CD4-positive, alpha-beta T cell treated with Interleukin-10 for 1 hour (primary cell): Measurements from ENCODE around the gene TBX19.

Experiments used
- DNase-seq: peaks from one replicate; pipeline ENCODE4 v3.0.0-alpha.2; 2020

The TBX19 gene

DNA sequence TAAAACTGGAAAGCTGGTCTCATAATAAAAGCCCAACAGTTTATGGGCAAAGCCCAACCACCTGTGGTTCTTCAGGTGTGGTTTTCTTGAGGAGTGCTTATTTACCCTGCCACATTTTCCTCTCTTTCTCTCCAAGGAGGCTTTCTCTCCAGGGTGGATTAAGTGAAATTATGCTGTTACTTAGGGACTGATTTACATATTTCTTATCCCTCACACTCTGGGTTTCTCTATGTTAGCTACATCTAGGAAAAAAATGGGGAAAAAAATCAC, 4.8 kb downstream of the TBX19 start:
- DNase-seq: no peak

DNA sequence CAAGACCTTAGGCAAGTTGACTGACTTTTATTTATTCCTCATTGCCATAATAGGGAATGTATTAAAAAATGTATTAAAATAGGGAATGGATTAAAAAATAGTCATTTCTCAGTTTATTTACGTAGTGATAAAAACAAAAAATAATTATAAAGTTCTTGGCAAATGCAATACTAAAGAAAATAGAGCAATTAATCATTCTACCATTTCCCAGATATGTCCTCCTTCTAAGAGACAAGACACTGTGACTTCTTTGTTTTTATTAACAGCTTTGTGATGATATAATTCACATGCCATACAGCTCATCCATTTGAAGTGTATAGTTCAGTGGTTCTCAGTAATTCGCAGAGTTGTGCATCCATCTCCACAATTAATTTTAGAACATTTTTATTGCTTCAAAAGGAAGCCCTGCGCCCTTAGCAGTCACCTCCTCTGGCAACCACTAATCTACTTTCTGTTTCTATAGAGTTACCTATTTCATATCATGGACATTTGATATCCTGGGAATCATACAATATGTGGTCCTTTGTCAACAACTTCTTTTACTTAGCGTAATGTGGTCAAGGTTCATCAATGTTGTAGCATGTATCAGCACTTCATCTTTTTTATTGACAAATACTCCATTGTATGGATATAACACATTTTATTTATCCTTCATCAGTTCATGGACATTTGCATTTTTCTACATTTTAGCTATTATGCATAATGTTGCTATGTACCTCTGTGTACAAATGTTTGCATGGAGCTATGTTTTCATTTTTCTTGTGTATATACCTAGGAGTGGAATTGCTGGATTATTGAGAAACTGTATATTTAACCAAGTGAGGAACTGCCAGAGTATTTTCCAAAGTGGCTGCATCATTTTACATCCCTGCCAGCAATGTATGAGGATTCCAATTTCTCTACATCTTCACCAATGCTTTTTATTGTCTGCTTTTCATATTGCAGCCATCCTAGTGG, 5.6 kb downstream of the TBX19 start:
- no peak for DNase-seq

DNA sequence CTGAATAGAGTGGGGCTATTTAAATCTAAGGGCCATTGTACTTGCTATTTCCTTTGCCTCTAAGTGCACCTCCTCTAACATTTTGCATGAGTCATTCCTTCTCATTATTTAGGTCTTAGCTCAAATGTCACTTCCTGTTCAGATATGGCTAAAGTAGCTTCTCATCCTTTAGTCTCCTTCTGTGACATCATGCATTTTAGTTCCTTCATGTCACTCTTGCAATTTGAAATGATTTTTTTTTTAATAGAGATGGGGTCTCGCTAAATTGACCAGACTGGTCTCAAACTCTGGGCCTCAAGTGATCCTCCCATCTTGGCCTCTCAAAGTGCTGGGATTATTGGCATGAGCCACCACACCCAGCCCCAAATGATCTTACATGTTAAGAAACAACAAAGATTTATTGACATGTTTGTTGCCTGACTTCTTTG, 6.6 kb downstream of the TBX19 start:
- DNase-seq: no peak

DNA sequence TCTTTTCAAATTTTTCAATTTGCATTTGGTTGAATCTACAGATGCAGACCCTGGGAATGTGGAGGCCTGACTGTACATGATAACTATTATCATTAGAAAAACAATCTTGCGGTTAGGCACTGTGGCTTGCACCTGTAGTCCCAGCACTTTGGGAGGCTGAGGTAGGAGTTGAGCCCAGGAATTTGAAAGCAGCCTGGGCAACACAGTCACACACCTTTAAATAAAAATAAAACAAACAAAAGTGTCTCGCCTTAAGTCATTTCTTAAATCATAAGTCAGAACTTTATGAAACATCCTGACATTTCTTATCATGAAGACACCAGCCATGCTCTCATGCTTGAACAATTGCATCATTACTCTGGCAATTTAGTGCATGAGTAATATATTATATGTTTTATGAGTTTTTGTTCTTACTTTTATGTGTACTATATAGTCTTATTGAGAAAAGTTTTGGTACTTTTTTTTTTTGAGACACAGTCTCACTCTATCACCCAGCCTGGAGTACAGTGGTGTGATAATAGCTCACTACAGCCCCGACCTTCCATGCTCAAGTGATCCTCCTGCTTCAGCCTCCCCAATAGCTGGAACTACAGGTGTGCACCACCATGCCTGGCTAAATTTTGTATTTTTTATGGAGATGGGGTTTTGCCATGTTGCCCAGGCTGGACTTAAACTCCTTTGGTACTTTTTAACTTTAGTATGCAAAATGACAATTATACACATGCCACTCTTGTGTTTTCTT, 7.8 kb downstream of the TBX19 start:
- no peak for DNase-seq

DNA sequence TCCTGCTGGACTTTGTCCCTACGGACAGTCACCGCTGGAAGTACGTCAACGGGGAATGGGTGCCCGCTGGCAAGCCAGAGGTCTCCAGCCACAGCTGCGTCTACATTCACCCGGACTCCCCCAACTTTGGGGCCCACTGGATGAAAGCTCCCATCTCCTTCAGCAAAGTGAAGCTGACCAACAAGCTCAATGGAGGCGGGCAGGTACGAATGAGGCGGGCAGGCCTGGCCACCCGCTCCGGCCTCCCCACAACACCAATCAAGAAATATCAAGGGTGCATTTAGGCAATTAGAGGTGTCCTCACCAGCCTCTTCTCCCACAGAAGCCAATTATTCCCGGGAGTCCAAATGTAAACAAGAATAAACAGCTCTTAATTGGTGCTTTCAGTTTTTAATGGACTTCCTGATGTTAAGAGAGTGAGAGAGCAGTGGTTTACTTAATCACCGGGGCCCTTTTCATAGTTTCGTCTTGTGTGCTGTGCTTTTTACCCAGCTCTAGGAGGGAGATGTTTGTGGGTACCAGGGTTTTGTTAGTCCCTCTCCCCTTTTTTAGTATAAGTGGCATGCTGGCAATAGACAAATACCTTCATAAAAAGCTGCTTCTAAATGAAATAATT, 10.7 kb downstream of the TBX19 start:
- DNase-seq: no peak

DNA sequence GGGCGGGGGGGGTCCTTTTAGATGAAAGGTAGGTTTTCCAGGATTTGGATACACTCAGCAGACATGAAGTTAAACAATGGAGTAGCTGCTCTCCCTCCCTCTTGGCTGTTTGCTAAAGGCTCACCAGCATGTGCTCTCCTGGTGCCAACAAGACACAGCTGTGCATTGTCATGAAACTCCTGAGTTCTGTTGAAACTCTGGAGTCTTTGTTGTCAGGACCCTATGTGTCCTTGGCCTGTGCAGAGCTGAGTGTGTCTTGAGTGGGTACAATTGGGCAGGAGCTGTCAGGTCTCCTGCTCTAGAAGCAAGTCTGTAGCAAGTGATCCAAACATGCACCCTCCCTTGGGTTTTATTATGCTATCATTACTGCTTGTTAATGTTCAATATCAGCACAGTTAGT, 12.7 kb downstream of the TBX19 start:
- no peak for DNase-seq

DNA sequence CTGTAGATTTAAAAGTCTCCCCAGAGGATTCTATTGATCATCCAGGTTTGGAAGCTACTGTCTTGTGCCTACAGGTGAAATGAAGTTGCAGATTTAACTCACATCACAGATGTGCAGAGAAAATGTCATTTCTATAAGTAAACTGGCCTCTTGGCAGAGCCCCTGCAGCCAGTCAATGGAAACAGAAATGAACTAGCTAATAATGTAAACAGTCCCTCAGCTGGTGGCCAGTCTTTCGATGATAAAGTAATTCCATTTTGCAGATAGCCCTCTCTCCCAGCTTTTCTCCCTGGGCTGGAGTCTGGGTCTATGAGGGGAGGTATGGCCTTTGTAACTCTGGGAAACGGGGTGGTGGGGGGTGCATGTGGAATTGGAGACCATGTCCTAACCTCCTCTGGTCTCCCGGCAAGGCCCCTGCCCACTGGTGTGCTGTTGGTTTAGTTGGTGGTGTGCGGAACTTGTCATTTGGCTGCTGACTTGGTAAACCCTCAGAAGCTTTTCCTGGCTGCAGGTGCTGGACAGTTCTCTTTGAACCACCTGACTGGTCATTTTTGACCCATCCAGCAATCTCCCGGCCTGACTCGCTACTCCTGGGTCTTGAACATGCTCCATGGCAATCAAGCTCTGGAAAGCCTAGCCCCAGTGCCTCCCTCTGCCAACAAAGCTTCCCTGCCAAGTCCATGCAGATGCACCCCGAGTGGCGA, 14.9 kb downstream of the TBX19 start:
- no peak for DNase-seq

DNA sequence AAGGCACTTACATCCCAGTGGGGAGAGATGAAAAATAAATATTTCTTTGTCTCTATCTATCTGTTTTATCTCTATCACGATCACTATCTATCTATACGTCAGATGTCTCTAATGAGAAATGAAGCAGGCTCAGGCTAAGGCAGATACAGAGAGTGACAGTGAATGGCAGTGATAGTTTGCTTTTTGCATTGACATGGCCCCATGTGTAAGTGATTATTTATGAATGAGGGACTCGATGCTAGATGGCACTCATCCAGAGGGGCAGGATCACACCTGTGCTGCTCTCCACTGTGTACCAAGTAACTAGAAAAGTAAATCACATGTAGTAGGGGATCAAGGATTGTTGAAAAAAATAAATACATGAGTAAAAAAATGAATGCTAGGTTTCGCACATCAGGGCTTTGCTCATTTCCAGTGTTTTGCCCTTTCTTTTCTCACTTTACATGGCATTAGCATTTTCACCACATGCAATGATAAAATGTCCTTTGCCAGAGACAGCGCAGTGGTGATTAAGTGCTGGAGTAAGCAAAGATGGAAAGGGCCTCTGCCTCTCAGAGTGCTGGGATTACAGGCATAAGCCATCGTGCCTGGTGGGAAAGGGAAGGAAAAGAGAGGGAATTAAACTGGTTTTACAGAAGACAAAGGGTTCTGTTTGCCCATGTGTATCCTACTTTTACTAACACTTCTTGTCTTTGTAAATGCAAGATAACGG, 16.5 kb downstream of the TBX19 start:
- no peak for DNase-seq

DNA sequence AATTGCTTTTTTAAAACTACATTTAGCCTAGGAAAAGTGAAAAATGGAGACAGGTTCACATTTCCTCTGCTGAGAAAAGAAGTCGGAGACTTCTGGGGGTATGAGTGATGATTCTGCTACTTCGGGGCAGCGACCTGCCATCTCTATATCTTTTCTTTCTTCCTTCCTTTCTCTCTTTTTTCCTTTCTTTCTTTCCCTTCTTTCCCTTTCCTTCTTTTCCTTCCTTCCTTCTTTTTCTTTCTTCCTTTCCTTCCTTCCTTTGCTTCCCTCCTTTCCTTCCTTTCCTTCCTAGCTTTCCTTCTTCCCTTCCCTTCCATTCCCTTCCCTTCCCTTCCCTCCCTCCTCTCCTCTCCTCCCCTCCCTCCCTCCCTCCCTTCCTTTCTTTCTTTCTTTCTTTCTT, 17.8 kb downstream of the TBX19 start:
- DNase-seq: no peak

DNA sequence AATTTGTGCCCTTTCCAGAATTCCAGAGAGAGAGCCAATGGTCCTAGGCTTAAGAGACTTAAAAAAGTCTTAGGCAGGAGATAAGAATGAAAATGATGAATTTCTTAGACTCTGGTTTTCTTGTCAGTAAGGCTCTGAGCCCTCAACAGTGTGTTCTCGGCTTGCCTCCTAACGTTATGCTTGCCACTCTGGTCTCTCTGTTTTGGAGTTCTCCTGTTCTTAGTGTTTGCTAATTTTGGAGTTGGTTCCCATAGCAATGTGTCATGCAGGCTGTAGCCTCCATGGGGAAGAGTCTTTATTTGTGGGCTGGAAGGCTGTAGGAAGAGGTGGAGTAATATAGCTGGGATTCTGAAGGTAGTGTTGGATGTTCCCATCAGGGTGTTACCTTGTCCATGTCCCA, 19.9 kb downstream of the TBX19 start:
- no peak for DNase-seq

DNA sequence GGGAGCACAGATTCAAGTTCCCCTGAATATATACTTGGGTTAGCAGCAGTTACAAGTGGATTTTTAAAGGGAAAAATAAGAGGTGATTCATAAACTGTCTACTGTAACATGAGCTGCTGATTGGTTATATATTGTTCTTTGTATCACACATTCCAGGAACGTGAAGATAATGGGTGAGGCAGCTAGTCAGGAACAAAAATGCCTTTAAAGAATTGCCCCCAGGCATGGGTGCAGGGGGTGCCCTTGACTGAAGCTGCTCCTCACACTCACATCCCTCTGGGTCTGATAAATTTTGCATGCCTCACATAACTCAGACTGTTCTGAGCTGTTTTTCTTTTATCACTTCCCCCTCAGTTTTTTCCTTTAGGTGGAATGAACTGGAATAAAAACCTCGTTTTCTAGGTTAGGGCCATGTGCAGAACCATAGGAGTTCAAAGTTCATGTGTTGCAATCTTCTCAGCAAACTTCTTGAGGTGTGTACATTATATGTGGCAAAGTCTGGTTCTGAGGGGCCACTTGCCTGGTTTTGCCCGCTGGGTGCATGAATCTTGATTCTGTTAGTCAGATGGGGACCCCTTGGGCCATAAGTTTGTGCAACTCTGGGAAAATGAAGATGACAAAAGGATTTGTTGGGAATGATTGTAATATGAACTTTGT, 21.1 kb downstream of the TBX19 start:
- no peak for DNase-seq

DNA sequence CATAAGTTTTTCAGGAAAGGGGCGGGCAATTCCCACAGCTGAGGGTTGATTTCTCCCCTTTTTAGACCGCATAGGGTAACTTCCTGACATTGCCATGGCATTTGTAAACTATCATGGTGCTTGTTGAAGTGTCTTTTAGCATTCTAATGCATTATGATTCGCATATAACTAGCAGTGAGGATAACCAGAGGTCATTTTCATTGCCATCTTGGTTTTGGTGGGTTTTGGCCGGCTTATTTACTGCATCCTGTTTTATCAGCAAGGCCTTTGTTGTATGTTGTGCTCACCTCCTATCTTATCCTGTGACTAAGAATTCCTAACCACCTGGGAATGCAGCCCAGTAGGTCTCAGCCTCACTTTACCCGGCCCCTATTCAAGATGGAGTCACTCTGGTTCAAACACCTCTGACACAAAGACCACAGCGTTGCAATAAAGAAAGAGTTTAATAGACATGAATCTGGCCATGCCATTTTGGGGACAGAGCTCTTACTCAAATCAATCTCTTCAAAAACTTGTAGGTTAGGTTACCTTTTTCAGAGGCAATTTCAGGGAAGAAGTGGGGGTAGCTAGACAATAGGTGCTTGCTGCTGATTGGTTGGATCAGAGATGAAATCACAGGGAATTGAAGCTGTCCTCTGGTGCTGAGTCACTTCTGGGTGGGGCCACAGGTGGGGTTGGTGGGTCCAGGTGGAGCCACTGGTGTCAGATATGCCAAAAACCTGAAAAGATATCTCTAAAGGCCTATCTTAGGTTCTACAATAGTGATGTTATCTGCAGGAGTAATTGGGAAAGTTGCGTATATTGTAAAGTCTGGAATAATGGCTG, 23.3 kb downstream of the TBX19 start:
- no peak for DNase-seq

DNA sequence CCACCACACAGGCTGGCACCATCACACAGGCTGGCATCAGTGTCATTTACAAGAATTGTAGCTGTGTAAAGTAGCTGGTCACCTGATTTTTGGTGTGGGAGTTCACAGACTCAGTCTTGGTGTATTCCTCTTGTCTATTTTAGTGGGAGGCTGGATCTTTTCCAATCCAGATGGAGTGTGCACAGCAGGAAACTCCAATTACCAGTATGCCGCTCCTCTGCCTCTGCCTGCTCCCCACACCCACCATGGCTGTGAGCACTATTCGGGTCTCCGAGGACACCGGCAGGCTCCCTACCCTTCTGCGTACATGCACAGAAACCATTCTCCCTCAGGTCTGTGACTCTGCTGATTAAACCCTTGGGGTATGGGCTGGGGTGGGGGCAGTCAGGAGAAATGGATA, 24.2 kb downstream of the TBX19 start:
- DNase-seq: no peak

DNA sequence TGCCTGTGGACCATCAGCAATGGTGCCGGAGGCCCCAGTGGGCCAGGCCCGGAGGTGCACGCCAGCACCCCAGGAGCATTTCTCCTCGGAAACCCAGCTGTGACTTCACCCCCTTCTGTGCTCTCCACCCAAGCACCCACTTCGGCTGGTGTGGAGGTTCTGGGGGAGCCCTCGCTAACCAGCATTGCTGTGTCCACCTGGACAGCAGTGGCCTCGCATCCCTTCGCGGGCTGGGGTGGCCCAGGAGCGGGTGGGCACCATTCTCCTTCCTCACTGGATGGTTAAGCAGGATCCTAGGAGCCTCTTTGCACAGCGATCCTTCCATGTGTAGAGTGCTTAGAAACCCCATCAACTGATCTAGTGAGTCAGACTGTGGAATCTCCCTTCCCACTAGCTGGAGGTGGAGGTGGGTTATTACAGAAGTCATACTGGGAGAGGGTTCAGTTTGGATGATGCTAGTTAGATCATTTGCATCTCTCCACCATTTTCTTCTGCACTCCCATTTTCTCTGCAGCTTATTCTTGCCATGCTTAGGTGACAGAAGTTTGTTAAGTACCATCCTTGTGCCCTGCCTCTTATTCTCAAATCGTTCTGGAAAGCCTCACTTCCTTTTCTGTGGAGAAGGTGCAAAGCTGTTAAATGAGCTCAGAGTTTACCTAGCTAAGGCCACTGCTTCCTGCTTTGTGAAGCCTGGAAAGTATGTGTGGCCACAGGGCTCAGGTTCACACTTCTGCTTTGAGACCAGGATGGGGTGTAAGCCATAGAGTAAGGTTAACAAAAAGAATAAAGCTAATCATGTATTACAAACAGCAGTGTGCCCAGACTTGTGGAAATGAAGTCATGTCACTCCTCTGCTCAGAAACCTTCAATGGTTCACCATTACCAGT, 32.3 kb downstream of the TBX19 start:
- no peak for DNase-seq

DNA sequence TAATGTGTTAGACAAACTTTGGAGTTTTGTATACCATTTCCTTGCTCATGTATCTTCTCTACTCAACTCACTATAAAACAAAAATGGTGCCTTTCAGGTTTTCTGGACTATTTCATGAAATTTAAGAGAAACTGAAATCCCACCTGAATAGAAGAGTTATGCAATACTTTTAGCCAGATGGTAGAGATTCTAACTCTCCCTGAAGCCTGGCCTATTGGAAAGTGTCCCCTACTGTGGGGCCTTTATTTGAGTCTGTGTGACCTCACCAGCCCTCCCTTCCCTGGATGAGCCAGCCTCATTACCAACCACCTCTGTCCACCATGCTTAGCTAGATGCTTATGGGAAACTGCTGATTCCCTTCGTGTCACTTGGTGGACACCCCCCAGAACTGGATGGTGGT, 35.5 kb downstream of the TBX19 start:
- no peak for DNase-seq

DNA sequence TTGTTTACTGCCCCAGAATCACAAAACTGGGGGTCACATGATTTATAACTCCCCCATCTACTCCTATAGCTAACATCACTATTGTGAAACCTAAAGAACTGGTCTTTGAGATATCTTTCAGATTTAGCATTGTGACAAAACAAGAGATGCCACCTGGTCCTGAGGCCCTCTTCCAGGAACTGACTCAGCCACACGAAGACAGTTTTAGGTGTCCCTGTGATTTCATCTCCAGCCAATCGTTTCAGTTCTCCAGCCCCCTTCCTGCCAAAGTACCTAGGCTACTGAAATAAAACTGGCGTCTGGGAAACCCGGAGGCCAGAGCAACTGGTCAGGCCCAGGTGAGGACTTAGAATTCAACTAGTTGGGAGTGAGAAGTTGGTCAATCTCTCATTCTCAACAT, 36.6 kb downstream of the TBX19 start:
- DNase-seq: no peak

DNA sequence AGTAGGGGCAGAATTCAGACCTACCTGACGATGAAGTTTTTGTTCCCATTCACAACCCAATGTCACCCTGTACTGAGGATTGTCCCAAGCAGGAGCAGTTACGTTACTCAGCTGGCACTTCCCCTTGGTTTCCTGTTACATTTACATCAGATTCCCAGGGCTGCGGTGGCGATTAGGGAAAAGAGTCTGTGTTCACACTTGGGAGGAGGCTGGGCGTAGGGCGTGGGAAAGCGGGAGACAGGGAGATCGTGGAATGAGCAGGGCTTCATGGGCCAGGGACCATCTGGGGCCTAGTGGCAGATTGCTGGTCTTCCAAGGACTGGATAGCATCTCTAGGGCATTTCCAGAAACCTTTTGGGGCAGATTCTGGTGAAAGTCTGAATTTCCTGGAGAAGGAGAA, 39.0 kb downstream of the TBX19 start:
- no peak for DNase-seq

DNA sequence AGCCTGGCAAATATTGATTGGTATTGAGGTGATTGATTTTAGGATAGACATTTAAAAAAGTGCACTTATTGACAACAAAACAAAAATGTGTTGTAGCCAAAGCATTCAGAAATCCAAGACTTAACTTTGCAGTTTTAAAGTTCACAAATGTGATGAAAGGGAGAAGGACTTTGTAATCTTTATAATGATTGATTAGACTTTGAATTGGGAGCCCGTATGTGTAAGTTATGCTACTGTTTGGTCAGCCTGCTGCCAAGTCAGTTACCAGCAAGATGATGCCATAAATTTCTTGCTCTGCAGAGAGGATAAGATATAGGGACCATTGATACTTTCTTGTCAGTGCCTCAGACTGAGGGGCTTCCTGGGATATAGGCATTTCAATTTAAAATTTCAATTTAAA, 39.5 kb downstream of the TBX19 start:
- DNase-seq: no peak

DNA sequence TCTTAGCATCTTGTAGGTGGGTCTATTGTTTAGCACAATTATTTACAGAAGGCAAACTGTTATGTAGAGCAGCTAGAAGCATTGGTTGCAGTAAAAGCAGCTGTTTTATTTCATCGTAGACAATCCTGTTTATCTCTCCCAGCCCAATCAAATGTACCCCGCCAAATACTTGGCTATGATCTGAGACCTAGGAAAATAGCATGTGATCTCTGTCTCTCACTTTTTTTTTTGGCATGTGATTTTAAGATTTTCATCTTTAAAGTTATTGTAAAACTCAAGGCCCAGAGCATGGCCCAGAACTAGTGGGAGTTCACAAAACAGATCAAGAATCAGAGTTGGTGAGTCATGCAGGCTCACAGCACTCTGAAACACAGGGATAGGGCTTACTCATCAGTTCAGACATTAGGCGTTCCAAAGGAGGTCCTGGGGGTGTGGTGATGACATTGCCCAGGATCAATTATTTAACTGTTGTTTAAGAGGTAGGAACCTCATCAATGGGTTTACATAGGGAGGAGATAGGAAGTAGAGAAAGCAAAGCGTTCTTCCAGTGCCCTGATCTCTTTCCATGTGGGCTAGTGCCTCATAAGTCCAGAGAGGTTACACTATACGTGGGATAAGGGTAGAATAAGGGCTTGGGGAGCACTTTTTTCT, 40.2 kb downstream of the TBX19 start:
- no peak for DNase-seq

DNA sequence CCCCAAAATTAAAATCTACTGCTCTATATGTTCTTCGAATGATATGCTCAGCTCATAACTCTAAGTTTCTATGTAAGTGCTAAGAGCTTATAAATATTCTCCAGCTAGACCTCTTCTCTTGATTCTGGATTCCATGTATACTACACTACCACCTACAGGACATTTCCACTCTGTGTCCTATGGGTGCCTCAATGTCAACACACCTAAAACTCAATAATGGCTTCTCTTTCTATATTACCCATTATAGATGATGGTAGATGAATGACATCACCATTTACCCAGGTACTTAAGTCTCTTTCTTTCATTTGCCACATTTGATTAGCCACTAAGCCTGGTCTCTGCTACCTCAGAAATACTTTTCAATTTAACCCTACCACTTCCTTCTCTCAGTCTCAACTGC, 41.3 kb downstream of the TBX19 start:
- no peak for DNase-seq
